CD4-positive, alpha-beta T cell treated with Interleukin-2 at 100 ng/mL for 4 hours (primary cell): ENCODE measurements around the gene TMC5.
"Not testable (repeated sequence)": the region's sequence is repeated elsewhere in the genome, so short reads cannot be mapped to it uniquely, and the experiment has no call there.

Experiments used
- DNase-seq: peaks from one replicate; pipeline ENCODE4 v3.0.0-alpha.2; 2020; ENCODE audit warnings: low spot score

TMC5 gene

GRCh38 chr16:19400711-19401110 lies 17.0 kb upstream of the TMC5 start:
- no peak for DNase-seq

DNA sequence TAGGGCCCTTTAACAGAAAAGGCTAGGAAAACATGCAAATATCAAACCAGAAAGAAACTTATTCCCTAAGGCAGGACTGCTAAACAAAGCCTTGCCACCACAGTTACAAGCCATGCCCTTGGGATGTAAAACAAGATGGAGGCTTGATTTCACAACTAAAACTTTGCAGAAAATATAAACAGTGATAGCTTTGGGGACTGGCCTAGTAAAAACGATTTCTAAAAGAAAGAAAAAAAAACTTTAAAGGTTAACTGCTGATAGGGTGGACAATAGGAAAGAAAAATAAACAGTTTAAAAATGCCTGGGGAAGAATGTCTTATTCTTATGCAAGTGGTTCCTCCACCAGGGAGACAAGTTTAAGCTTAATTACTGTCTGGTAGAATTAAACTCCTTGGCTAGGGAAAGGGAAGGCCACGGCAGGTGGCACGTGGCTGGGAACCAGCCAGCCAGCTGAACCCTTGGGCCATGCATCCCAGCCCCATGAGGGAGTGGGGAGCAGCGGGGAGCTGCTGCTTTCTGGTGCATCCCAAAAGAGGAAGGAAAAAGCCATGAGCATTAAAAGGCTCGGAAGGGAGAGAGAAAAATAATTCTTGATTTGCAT lies 10.7 kb upstream of the TMC5 start:
- DNase-seq: no peak

DNA sequence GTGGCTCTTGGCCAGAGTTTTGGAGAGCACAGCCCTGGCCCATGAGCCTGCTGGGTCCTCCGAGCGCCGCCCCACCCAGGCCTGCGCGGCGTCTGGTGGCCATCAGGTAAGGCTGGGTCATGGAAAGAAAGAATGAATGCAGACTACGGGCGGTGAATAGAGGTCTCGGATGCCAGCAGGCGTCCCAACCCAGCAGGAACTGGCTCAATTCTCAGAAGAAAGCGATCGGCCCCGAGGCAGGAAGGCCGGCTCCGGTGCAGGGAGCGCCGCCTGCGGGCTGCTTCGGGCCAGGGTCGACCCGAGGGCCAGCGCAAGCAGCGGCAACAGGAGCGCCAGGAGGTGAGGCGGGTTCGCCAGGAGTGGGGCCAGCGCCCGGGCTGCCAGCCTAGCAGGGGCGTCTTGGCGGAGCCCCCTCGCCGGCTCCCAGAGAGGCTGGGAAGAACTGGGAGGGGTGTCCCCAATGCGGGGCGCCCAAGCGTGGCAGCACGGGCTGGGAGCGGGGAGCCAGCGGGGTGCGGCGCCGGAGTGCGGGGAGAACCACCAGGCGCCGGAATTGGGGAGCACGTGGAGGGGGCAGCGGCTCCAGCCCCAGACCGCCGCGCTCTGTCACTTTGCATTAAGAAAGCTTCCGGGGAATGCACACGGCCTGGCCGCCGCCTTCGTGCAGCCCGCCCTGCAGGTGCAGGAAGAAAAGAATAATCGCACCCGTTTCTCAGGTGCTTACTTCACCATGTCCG lies 7.1 kb upstream of the TMC5 start:
- no peak for DNase-seq

DNA sequence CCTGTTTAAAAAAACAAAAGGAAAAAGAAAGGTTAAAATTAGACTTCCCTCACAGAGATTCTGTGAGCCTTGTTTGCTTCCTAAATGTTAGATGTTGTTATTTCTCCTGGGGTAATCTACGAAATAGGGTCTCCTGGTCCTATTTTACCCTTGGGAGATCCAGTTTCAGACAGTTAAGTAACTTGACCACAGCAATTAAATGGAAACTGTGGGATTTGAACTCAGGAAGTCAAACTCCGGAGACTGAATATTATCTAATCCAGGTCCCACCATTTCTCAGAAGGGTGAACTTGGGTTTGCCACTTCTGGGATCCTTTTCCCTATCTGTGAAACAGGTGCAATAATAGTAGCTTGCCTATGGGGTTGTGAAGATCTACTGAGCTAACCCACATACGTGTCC lies 6.4 kb upstream of the TMC5 start:
- DNase-seq: no peak

- DNase-seq: not testable (repeated sequence)
These were observed 5.6 kb upstream of the TMC5 start for GRCh38 chr16:19412055-19412454.

DNA sequence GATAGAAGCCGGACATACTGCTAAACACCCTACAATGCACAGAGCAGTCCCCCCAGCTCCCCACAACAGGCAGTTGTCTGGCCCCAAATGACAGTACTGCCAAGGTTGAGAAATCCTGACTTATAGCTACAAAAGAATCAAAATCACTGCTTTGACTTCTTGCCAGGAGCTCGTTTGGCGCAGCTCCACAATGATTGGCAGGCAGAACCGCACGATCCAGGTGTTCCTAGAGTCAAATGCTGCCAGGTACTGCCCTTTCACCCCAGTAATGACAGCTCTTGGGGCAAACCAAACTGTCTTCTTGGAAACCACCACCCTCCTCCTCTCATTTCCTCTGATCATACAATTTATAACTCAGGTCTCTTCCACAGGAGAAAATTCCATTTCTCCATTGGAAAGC lies 2.2 kb upstream of the TMC5 start:
- DNase-seq: no peak

- DNase-seq: no peak
These were observed 1.8 kb upstream of the TMC5 start for GRCh38 chr16:19415918-19416317.

- no peak for DNase-seq
These were observed 517 bp downstream of the TMC5 start for GRCh38 chr16:19418200-19418599.

DNA sequence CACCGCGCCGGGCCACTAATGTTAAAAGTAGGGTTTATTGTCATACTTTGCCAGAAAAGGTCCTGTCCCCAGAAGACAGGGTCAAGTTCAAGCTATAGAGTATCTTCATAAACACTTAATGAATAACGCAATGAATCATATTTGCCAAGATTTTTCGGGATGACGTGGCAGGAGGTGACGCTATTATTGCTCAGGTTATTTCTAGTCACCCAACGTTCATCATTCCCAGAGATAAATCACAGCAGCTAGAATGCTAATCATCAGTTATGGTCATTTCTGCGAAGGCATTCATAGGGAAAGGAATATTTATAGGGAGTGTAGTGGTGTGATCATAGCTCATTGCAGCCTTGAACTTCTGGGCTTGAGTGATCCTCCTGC lies 2.0 kb downstream of the TMC5 start:
- DNase-seq: no peak

GRCh38 chr16:19424478-19424877 lies 6.8 kb downstream of the TMC5 start:
- no peak for DNase-seq

GRCh38 chr16:19430345-19430744 lies 12.7 kb downstream of the TMC5 start:
- DNase-seq: no peak

GRCh38 chr16:19431636-19432340 lies 14.1 kb downstream of the TMC5 start:
- no peak for DNase-seq

DNA sequence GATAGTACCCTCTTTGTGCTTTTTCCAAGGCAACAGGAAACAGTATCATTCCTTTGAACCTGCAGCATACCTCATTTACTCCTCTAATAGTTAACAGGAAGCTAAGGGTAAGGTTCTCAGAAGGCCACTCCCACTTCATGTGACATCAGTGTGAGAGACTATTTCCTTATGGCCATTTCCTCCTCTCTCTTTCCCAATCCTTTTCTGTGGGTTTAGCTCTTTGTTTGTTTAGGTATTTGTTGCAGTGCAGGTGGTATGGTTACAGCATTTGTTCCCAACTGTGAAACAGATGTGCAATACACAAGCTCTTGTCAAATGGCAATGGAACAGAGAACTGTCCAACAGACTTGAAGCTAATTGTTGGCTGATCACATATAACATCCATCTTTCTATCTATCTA lies 14.7 kb downstream of the TMC5 start:
- DNase-seq: no peak

DNA sequence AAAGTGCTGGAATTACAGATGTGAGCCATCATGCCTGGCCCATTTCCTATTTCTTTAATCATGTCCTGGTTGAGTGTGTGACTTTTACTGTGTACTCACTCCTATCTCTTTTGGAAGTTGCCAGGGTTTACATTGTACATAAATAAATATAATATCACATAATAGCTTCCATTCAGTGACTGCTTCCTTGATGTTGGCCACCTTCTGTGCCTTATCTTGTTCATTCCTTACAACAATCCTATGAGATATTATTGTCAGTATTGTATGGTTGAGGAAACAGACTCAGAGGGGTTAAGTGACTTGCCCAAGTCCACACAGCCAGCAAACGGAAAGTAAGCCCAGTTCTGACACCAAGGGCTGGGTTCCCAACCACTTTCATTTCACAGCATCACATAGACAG lies 16.9 kb downstream of the TMC5 start:
- no peak for DNase-seq

GRCh38 chr16:19436540-19436939 lies 18.9 kb downstream of the TMC5 start:
- DNase-seq: no peak

- DNase-seq: no peak
These were observed 19.6 kb downstream of the TMC5 start for GRCh38 chr16:19437280-19437679.

DNA sequence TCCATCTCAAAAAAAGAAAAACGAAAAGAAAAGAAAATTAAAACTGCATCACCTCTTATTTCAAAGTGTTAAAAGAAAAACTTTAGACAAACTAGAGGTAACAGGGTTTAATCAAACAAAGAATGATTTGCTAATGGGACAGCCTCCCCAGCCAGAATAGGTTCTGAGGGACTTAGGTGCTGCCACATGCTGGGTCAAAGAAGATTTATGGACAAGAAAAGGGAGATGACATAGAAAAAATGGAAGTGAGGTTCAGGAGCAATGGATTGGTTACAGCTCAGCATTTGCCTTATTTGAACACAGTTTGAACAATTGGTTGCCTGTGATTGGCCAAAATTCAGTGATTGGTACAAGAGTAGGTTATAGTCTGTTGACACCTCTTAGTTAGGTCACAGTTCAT lies 21.1 kb downstream of the TMC5 start:
- DNase-seq: no peak

DNA sequence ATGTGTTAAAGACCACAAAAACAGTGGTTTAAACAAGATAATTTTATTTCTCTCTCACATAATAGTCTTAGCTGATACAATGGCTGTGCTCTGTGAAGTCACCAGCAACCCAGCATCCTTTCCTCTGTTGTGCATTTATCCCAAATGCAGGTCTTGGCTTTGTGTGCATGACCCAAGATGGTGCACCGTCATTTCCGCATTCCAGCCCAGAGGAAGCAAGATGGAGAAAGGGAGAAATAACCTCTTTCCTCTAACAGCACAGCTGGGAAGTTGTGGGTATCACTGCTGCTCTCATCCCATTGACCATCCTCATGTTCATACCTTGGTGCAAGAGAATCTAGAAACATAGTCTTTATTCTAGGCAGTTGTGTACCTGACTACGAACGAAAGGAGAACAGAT lies 21.8 kb downstream of the TMC5 start:
- DNase-seq: no peak

GRCh38 chr16:19443659-19444058 lies 26.0 kb downstream of the TMC5 start:
- no peak for DNase-seq

- no peak for DNase-seq
These were observed 28.7 kb downstream of the TMC5 start for GRCh38 chr16:19446300-19446846.

DNA sequence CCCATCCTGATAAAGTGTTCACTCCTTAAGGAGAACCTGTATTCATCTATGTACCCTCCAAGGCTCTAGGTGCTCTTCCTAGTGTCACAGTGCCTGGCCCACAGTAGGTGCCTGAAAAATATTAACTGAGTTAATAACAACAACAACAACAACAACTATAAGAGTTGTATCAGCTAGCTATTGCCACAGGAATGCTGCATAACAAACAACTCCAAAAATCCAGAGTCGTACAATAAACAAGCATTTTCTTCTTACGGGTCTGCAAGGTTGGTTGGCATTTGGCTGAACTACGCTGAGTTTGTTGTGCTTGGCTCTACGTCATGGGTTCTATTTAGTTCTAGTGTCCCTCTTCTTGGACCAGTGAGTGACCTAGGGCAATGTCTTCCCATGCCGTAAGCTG lies 29.2 kb downstream of the TMC5 start:
- DNase-seq: no peak

GRCh38 chr16:19450186-19450585 lies 32.5 kb downstream of the TMC5 start:
- no peak for DNase-seq

- no peak for DNase-seq
These were observed 41.2 kb downstream of the TMC5 start for GRCh38 chr16:19458722-19459379.
